GM23248 (cell line): ENCODE results near the gene MBOAT1. TPM values are rescaled to one million over a fixed set of nuclear protein-coding genes. Genes with fewer than 3 reads are reported as not detected.

Experiments
- DNase-seq: peaks from one replicate; pipeline ENCODE4 v3.0.0-alpha.2; 2015
- H2AFZ ChIP-seq: fragments of 200-600 bp; sonication (generic); 2 replicates; pipeline ENCODE4 v1.6.1; 2016; ENCODE audit warnings: antibody characterized with exemption
- H3F3A ChIP-seq: fragments of 200-600 bp; sonication (generic); 2 replicates; pipeline ENCODE4 v1.6.1; 2016; ENCODE audit warnings: mild to moderate bottlenecking, antibody characterized with exemption, mixed run types; ENCODE audit not compliant: insufficient read depth
- H3K27ac ChIP-seq: fragments of 200-600 bp; sonication (generic); 2 replicates; pipeline ENCODE4 v1.5.1; 2016; ENCODE audit warnings: mild to moderate bottlenecking
- H3K27me3 ChIP-seq: fragments of 200-600 bp; sonication (generic); replicated peaks from 2 replicates; pipeline ENCODE4 v1.6.1; 2016; ENCODE audit warnings: mild to moderate bottlenecking; ENCODE audit not compliant: insufficient read depth
- H3K36me3 ChIP-seq: fragments of 200-600 bp; sonication (generic); 2 replicates; pipeline ENCODE4 v1.6.1; 2016; ENCODE audit warnings: low read depth, mild to moderate bottlenecking
- H3K4me1 ChIP-seq: fragments of 200-600 bp; sonication (generic); 2 replicates; pipeline ENCODE4 v1.6.1; 2016; ENCODE audit warnings: mild to moderate bottlenecking; ENCODE audit not compliant: insufficient read depth
- H3K4me2 ChIP-seq: fragments of 200-600 bp; sonication (generic); one replicate; pipeline ENCODE4 v1.6.1; 2016; ENCODE audit warnings: mild to moderate bottlenecking; ENCODE audit not compliant: unreplicated experiment
- H3K4me3 ChIP-seq: fragments of 200-600 bp; sonication (generic); 2 replicates; pipeline ENCODE4 v1.5.1; 2016; ENCODE audit warnings: mild to moderate bottlenecking
- H3K79me2 ChIP-seq: fragments of 200-600 bp; sonication (generic); 2 replicates; pipeline ENCODE4 v1.6.1; 2016; ENCODE audit warnings: mild to moderate bottlenecking; ENCODE audit not compliant: insufficient read depth
- H3K9ac ChIP-seq: fragments of 200-600 bp; sonication (generic); 2 replicates; pipeline ENCODE4 v1.6.1; 2016; ENCODE audit warnings: mild to moderate bottlenecking
- H3K9me2 ChIP-seq: fragments of 200-600 bp; sonication (generic); 2 replicates; pipeline ENCODE4 v1.6.1; 2016; ENCODE audit warnings: mixed run types, mild to moderate bottlenecking, moderate library complexity; ENCODE audit not compliant: insufficient read depth
- H3K9me3 ChIP-seq: fragments of 200-600 bp; sonication (generic); one replicate; pipeline ENCODE4 v1.6.1; 2017; ENCODE audit warnings: low read depth
- H4K20me1 ChIP-seq: fragments of 200-600 bp; sonication (generic); 2 replicates; pipeline ENCODE4 v1.6.0; 2016; ENCODE audit not compliant: insufficient read depth
- EZH2 ChIP-seq: fragments of 200-600 bp; sonication (generic); IDR thresholded peaks from 2 replicates; pipeline ENCODE4 v1.6.1; 2018; ENCODE audit warnings: antibody characterized with exemption, mild to moderate bottlenecking; ENCODE audit not compliant: insufficient read depth, poor library complexity, severe bottlenecking
- EZH2phosphoT487 ChIP-seq: fragments of 200-600 bp; sonication (generic); IDR thresholded peaks from 2 replicates; pipeline ENCODE4 v1.6.1; 2018; ENCODE audit warnings: antibody characterized with exemption, moderate library complexity, mild to moderate bottlenecking, low read depth; ENCODE audit not compliant: insufficient read depth
- WGBS, 2 experiments: methylation state at CpG; one replicate each; pipeline ENCODE4 v1.1.6; 2015 to 2017; ENCODE audit warnings: low lambda C conversion rate in 2 of 2, low coverage in 1 of 2; ENCODE audit errors: missing lambda C conversion rate in 2 of 2; 5-methylcytosine and 5-hydroxymethylcytosine counted together
- in situ Hi-C: fragments of 300-500 bp; cut with MboI; formaldehyde crosslinking; loops from 2 replicates; pipeline ENCODE4 v1.15.0; 2020
- polyA plus RNA-seq: library from polyadenylated mRNA; unstranded; fragments of >200 nt; fragmentation: Nextera tagmentation; extraction: Ambion mirVana; gene quantifications from 2 replicates; pipeline ENCODE4 v1.2.1, GENCODE V29; 2016
- total RNA-seq: library from RNA; depleted of rRNA; stranded (reverse); fragments of >200 nt; shearing (Covaris generic); gene quantifications from 2 replicates; pipeline ENCODE4 v1.2.3, GENCODE V29; 2014

MBOAT1 gene
- total and polyA plus RNA-seq, 2 experiments from 2014 or later: 1.8 to 4.0 TPM

- DNase-seq: no peak
- no peaks in the 10 kb centered on the region for H3K9me2 ChIP-seq
- H3K79me2 ChIP-seq: no peaks in the 10 kb centered on the region
- no peaks in the 10 kb centered on the region for H3K36me3 ChIP-seq
- no peak overlapping the region for H3K4me3 ChIP-seq
- H3K27me3 ChIP-seq: no peaks in the 10 kb centered on the region
- H3K27ac ChIP-seq: no peak overlapping the region
- peaks cover 7% of the 10 kb centered on the region for H3K4me1 ChIP-seq
- H3K9ac ChIP-seq: no peak overlapping the region
- in situ Hi-C loops: no loop called here
- H3K9me3 ChIP-seq: no peaks in the 10 kb centered on the region
- H4K20me1 ChIP-seq: no peaks in the 10 kb centered on the region
- no peak overlapping the region for H2AFZ ChIP-seq
- 97 to 99% methylated on average over 2 of the region's 2 CpGs for WGBS, 2 experiments
- TF ChIP-seq EZH2 (no peak), EZH2phosphoT487 (no peak)
- H3K4me2 ChIP-seq: no peak overlapping the region
- no peaks in the 10 kb centered on the region for H3F3A ChIP-seq
Observed at GRCh38 chr6:20167601-20168000, 44.7 kb downstream of the MBOAT1 start.

- 98 to 100% methylated on average over 2 of the region's 2 CpGs for WGBS, 2 experiments
- Histone ChIP-seq H3K36me3 (no peaks in the 10 kb centered on the region), H3K9me2 (no peaks in the 10 kb centered on the region), H3K27me3 (no peaks in the 10 kb centered on the region), H3K9ac (no peak overlapping the region), H2AFZ (no peak overlapping the region), H3K4me1 (peaks cover 7% of the 10 kb centered on the region), H3K9me3 (no peaks in the 10 kb centered on the region), H3F3A (no peaks in the 10 kb centered on the region), H4K20me1 (no peaks in the 10 kb centered on the region), H3K27ac (no peak overlapping the region), H3K79me2 (no peaks in the 10 kb centered on the region), H3K4me3 (no peak overlapping the region), H3K4me2 (no peak overlapping the region)
- in situ Hi-C loops: no loop called here
- TF ChIP-seq EZH2phosphoT487 (no peak), EZH2 (no peak)
- DNase-seq: no peak
Observed at GRCh38 chr6:20166210-20166609, 46.1 kb downstream of the MBOAT1 start.

- no peaks in the 10 kb centered on the region for H3K9me3 ChIP-seq
- H3K9me2 ChIP-seq: no peaks in the 10 kb centered on the region
- H3K4me2 ChIP-seq: no peak overlapping the region
- WGBS, 2 experiments: 73 to 75% methylated on average over 2 of the region's 2 CpGs
- H3K9ac ChIP-seq: no peak overlapping the region
- in situ Hi-C loops: no loop called here
- H2AFZ ChIP-seq: no peak overlapping the region
- H3K27me3 ChIP-seq: no peaks in the 10 kb centered on the region
- no peak overlapping the region for H3K27ac ChIP-seq
- no peak overlapping the region for H3K4me3 ChIP-seq
- DNase-seq: no peak
- H3K79me2 ChIP-seq: no peaks in the 10 kb centered on the region
- no peaks in the 10 kb centered on the region for H4K20me1 ChIP-seq
- no peaks in the 10 kb centered on the region for H3K36me3 ChIP-seq
- TF ChIP-seq EZH2: no peak
- no peak for TF ChIP-seq EZH2phosphoT487
- peaks cover 7% of the 10 kb centered on the region for H3F3A ChIP-seq
- H3K4me1 ChIP-seq: peaks cover 8% of the 10 kb centered on the region; the same call in 1 of the 2 replicates
Observed at GRCh38 chr6:20162515-20162914, 49.8 kb downstream of the MBOAT1 start.

DNA sequence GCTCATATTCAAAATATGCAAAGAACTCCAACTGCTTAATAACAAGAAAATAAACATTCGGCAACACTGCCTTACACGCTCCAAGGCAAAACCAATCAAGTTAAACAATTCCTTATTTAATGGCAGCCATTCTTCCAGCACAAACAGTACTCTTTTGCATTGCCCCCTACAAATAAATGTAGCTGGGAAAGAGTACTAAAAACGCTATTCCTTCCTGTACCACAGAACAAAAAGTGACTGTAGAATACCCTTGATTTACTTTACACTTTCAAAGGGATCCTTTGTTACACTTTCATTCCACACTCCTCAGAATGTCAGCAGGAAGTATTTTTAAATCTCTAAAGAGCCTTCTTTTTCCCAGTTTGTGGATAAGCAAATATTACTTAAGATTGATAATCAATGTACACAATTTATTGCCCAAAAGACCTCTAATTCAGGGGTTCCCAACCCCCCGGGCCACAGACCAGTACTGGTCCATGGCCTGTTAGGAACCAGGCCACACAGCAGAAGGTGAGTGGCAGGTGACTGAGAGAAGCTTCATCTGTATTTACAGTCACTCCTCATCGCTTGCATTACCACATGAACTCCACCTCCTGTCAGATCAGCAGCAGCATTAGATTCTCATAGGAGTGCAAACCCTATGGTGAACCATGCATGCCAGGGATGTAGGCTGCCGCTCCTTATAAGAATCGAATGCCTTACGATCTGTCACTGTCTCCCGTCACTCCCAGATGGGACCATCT, 51.6 kb downstream of the MBOAT1 start:
- Histone ChIP-seq H2AFZ (peak overlapping the region; percentile 73), H3K4me2 (peak overlapping the region; percentile 23), H3K27ac (peak overlapping the region; percentile 3; the same call in 1 of the 2 replicates)

More for the DNA sequence above, 51.6 kb downstream of the MBOAT1 start:
- 73 to 75% methylated on average over 9 of the region's 9 CpGs for WGBS, 2 experiments
- Histone ChIP-seq H3K9me2 (no peaks in the 10 kb centered on the region), H4K20me1 (no peaks in the 10 kb centered on the region), H3K4me1 (peaks cover 8% of the 10 kb centered on the region; the same call in 1 of the 2 replicates), H3K27me3 (no peaks in the 10 kb centered on the region), H3K36me3 (no peaks in the 10 kb centered on the region), H3K4me3 (no peak overlapping the region), H3F3A (peaks cover 7% of the 10 kb centered on the region), H3K9ac (no peak overlapping the region), H3K79me2 (no peaks in the 10 kb centered on the region), H3K9me3 (no peaks in the 10 kb centered on the region)
- no peak for DNase-seq
- TF ChIP-seq EZH2phosphoT487 (no peak), EZH2 (no peak)
- in situ Hi-C loops: no loop called here
